ENCODE data around the gene KCTD16. TPM values are rescaled to one million over a fixed set of nuclear protein-coding genes. Genes with fewer than 3 reads are reported as not detected.

Gene KCTD16
- total RNA-seq, 1 donor = under 0.01 TPM

- Histone ChIP-seq H3K9me3 (ENCODE audit: low read depth, low read length) (peaks cover 8% of the 10 kb centered on the region), H3K4me3 (ENCODE audit: low read length) (no peak overlapping the region), H3K27me3 (ENCODE audit: insufficient read depth, low read length) (no peaks in the 10 kb centered on the region), H3K4me1 (ENCODE audit: insufficient read depth, low read length) (no peaks in the 10 kb centered on the region)
These were observed 102.8 kb downstream of the KCTD16 start for GRCh38 chr5:144273232-144274027.

GRCh38 chr5:144275329-144275728 is 104.7 kb downstream of the KCTD16 start:
- H3K27me3 ChIP-seq (ENCODE audit: insufficient read depth, low read length) = no peaks in the 10 kb centered on the region
- H3K9me3 ChIP-seq (ENCODE audit: low read depth, low read length) = no peaks in the 10 kb centered on the region
- no peak overlapping the region for H3K4me3 ChIP-seq (ENCODE audit: low read length)
- H3K4me1 ChIP-seq (ENCODE audit: insufficient read depth, low read length) = no peaks in the 10 kb centered on the region

- no peaks in the 10 kb centered on the region for H3K27me3 ChIP-seq (ENCODE audit: insufficient read depth, low read length)
- H3K9me3 ChIP-seq (ENCODE audit: low read depth, low read length) = no peaks in the 10 kb centered on the region
- no peaks in the 10 kb centered on the region for H3K4me1 ChIP-seq (ENCODE audit: insufficient read depth, low read length)
- no peak overlapping the region for H3K4me3 ChIP-seq (ENCODE audit: low read length)
These were observed 105.6 kb downstream of the KCTD16 start for GRCh38 chr5:144276034-144276822.

- Histone ChIP-seq H3K27me3 (ENCODE audit: insufficient read depth, low read length) (no peaks in the 10 kb centered on the region), H3K9me3 (ENCODE audit: low read depth, low read length) (no peaks in the 10 kb centered on the region)
These were observed 111.1 kb downstream of the KCTD16 start for GRCh38 chr5:144281784-144282183.

GRCh38 chr5:144284036-144284435 is 113.4 kb downstream of the KCTD16 start:
- Histone ChIP-seq H3K27me3 (ENCODE audit: insufficient read depth, low read length) (no peaks in the 10 kb centered on the region), H3K4me3 (ENCODE audit: low read length) (no peak overlapping the region), H3K4me1 (ENCODE audit: insufficient read depth, low read length) (no peaks in the 10 kb centered on the region), H3K9me3 (ENCODE audit: low read depth, low read length) (no peaks in the 10 kb centered on the region)

More at GRCh38 chr5:144281784-144282183, 111.1 kb downstream of the KCTD16 start:
- Histone ChIP-seq H3K4me1 (ENCODE audit: insufficient read depth, low read length) (no peaks in the 10 kb centered on the region), H3K4me3 (ENCODE audit: low read length) (no peak overlapping the region)

GRCh38 chr5:144284931-144285502 is 114.3 kb downstream of the KCTD16 start:
- Histone ChIP-seq H3K9me3 (ENCODE audit: low read depth, low read length) (no peaks in the 10 kb centered on the region), H3K4me3 (ENCODE audit: low read length) (no peak overlapping the region), H3K27me3 (ENCODE audit: insufficient read depth, low read length) (no peaks in the 10 kb centered on the region), H3K4me1 (ENCODE audit: insufficient read depth, low read length) (no peaks in the 10 kb centered on the region)

- no peaks in the 10 kb centered on the region for H3K4me1 ChIP-seq (ENCODE audit: insufficient read depth, low read length)
- no peaks in the 10 kb centered on the region for H3K9me3 ChIP-seq (ENCODE audit: low read depth, low read length)
These were observed 118.6 kb downstream of the KCTD16 start for GRCh38 chr5:144289277-144289676.

GRCh38 chr5:144292029-144292428 is 121.4 kb downstream of the KCTD16 start:
- H3K4me1 ChIP-seq (ENCODE audit: insufficient read depth, low read length) = no peaks in the 10 kb centered on the region
- no peaks in the 10 kb centered on the region for H3K27me3 ChIP-seq (ENCODE audit: insufficient read depth, low read length)
- H3K9me3 ChIP-seq (ENCODE audit: low read depth, low read length) = no peaks in the 10 kb centered on the region
- H3K4me3 ChIP-seq (ENCODE audit: low read length) = no peak overlapping the region

More at GRCh38 chr5:144289277-144289676, 118.6 kb downstream of the KCTD16 start:
- H3K4me3 ChIP-seq (ENCODE audit: low read length) = no peak overlapping the region
- H3K27me3 ChIP-seq (ENCODE audit: insufficient read depth, low read length) = no peaks in the 10 kb centered on the region

- H3K9me3 ChIP-seq (ENCODE audit: low read depth, low read length) = no peaks in the 10 kb centered on the region
- H3K27me3 ChIP-seq (ENCODE audit: insufficient read depth, low read length) = no peaks in the 10 kb centered on the region
- no peak overlapping the region for H3K4me3 ChIP-seq (ENCODE audit: low read length)
- H3K4me1 ChIP-seq (ENCODE audit: insufficient read depth, low read length) = no peaks in the 10 kb centered on the region
These were observed 124.6 kb downstream of the KCTD16 start for GRCh38 chr5:144295284-144295683.

- no peaks in the 10 kb centered on the region for H3K9me3 ChIP-seq (ENCODE audit: low read depth, low read length)
- no peaks in the 10 kb centered on the region for H3K4me1 ChIP-seq (ENCODE audit: insufficient read depth, low read length)
- no peak overlapping the region for H3K4me3 ChIP-seq (ENCODE audit: low read length)
- no peaks in the 10 kb centered on the region for H3K27me3 ChIP-seq (ENCODE audit: insufficient read depth, low read length)
These were observed 126.4 kb downstream of the KCTD16 start for GRCh38 chr5:144297081-144297480.

GRCh38 chr5:144298658-144299057 is 128.0 kb downstream of the KCTD16 start:
- Histone ChIP-seq H3K9me3 (ENCODE audit: low read depth, low read length) (no peaks in the 10 kb centered on the region), H3K4me3 (ENCODE audit: low read length) (no peak overlapping the region), H3K4me1 (ENCODE audit: insufficient read depth, low read length) (no peaks in the 10 kb centered on the region), H3K27me3 (ENCODE audit: insufficient read depth, low read length) (no peaks in the 10 kb centered on the region)

- Histone ChIP-seq H3K9me3 (ENCODE audit: low read depth, low read length) (no peaks in the 10 kb centered on the region), H3K4me3 (ENCODE audit: low read length) (no peak overlapping the region), H3K27me3 (ENCODE audit: insufficient read depth, low read length) (no peaks in the 10 kb centered on the region), H3K4me1 (ENCODE audit: insufficient read depth, low read length) (no peaks in the 10 kb centered on the region)
These were observed 134.0 kb downstream of the KCTD16 start for GRCh38 chr5:144304688-144305087.

GRCh38 chr5:144307736-144308135 is 137.1 kb downstream of the KCTD16 start:
- Histone ChIP-seq H3K9me3 (ENCODE audit: low read depth, low read length) (no peaks in the 10 kb centered on the region), H3K4me1 (ENCODE audit: insufficient read depth, low read length) (no peaks in the 10 kb centered on the region), H3K27me3 (ENCODE audit: insufficient read depth, low read length) (peaks cover 3% of the 10 kb centered on the region), H3K4me3 (ENCODE audit: low read length) (no peak overlapping the region)

GRCh38 chr5:144308174-144308573 is 137.5 kb downstream of the KCTD16 start:
- H3K9me3 ChIP-seq (ENCODE audit: low read depth, low read length) = no peaks in the 10 kb centered on the region
- H3K27me3 ChIP-seq (ENCODE audit: insufficient read depth, low read length) = peaks cover 3% of the 10 kb centered on the region
- no peak overlapping the region for H3K4me3 ChIP-seq (ENCODE audit: low read length)
- no peaks in the 10 kb centered on the region for H3K4me1 ChIP-seq (ENCODE audit: insufficient read depth, low read length)
